Right forelimb (tissue), 1 donor: ENCODE data around the gene RPS6KA2.

ENCODE experiments used
- DNase-seq: peaks from one replicate; pipeline ENCODE4 v3.0.0-alpha.2; 2018

The RPS6KA2 gene

GRCh38 chr6:166520905-166521834 is 105.9 kb downstream of the RPS6KA2 start:
- no peak for DNase-seq

GRCh38 chr6:166516251-166516884 is 110.7 kb downstream of the RPS6KA2 start:
- DNase-seq, result no peak

GRCh38 chr6:166515072-166515810 is 111.8 kb downstream of the RPS6KA2 start:
- DNase-seq, result no peak

- DNase-seq, result no peak
Observed at GRCh38 chr6:166514196-166514595, 112.9 kb downstream of the RPS6KA2 start.

GRCh38 chr6:166512567-166512966 is 114.5 kb downstream of the RPS6KA2 start:
- DNase-seq, result no peak

GRCh38 chr6:166511316-166511715 is 115.7 kb downstream of the RPS6KA2 start:
- no peak for DNase-seq

GRCh38 chr6:166509193-166509592 is 117.9 kb downstream of the RPS6KA2 start:
- no peak for DNase-seq

GRCh38 chr6:166508726-166509125 is 118.3 kb downstream of the RPS6KA2 start:
- no peak for DNase-seq

GRCh38 chr6:166507809-166508564 is 119.1 kb downstream of the RPS6KA2 start:
- DNase-seq, result no peak

- DNase-seq, result no peak
Observed at GRCh38 chr6:166507380-166507779, 119.7 kb downstream of the RPS6KA2 start.

- DNase-seq, result no peak
Observed at GRCh38 chr6:166505133-166505905, 121.7 kb downstream of the RPS6KA2 start.

GRCh38 chr6:166504100-166504499 is 123.0 kb downstream of the RPS6KA2 start:
- DNase-seq, result no peak

GRCh38 chr6:166503167-166503744 is 123.8 kb downstream of the RPS6KA2 start:
- DNase-seq, result no peak

- DNase-seq, result no peak
Observed at GRCh38 chr6:166502453-166502852, 124.6 kb downstream of the RPS6KA2 start.

- no peak for DNase-seq
Observed at GRCh38 chr6:166501246-166501645, 125.8 kb downstream of the RPS6KA2 start.

GRCh38 chr6:166500246-166500645 is 126.8 kb downstream of the RPS6KA2 start:
- DNase-seq, result no peak

GRCh38 chr6:166499350-166500163 is 127.5 kb downstream of the RPS6KA2 start:
- no peak for DNase-seq

- no peak for DNase-seq
Observed at GRCh38 chr6:166498661-166499349, 128.2 kb downstream of the RPS6KA2 start.

- no peak for DNase-seq
Observed at GRCh38 chr6:166498228-166498627, 128.8 kb downstream of the RPS6KA2 start.
